Measurements from ENCODE around the gene PCNX1. TPM values are rescaled to one million over a fixed set of nuclear protein-coding genes. Genes with fewer than 3 reads are reported as not detected.

Gene PCNX1
- total RNA-seq: 50.6 and 54.8 TPM in 2 replicates

GRCh38 chr14:70907176-70907995 lies at the start of gene PCNX1:
Gene PCNX1, plus strand, starts transcription at chr14:70907459. Its CDS starts 392 bp downstream, at chr14:70907851.

Other genes with a start within 250 kb of the PCNX1 start
- 0.15 and 0.17 TPM in 2 replicates for gene MAP3K9, start 97.9 kb upstream of the PCNX1 start, total RNA-seq